Measurements from ENCODE around the gene ADAMTSL4. TPM values are rescaled to one million over a fixed set of nuclear protein-coding genes. Genes with fewer than 3 reads are reported as not detected.
A peak's percentile ranks its signal among the peaks of the same experiment; 100 is the strongest.

ADAMTSL4 gene
- total RNA-seq, 4 donors from 2014 or later, result 27.1 to 66.5 (median 36.3) TPM

DNA sequence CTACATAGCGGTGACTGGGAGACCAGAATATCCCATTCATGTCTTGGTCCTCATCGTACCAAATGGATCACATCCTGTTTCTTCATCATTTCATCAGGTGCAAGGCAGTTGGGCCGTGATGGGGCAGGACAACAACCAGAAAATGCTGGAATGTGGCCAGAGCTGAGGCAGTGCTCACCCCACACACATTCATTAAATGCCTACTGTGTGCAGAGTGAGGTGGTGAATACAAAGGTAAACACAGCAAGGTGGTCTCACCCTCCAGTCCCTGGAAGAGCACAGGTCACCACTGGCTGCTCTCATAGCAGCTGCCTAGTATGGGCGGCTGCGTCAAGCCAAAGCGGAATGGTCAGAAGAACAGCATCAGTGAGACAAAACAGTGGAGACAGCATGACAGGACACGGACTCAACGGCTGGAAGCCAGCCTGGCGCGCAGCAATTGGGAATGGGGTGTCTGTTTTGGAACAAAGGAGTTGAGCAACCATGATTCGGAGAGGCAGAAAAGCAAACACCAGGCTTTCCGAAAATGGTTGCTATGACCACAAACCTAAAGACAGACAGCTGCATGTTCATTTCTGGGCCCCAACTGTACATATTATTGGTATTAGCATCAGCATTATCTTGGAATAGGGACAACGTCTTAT is 5.6 kb upstream of the ADAMTSL4 start:
- H3K27ac ChIP-seq, result peak overlapping the region in 2 of 4 donors; percentile 14 to 48
- H3K27me3 ChIP-seq, result no peaks in the 10 kb centered on the region
- H3K9me3 ChIP-seq, result no peaks in the 10 kb centered on the region
- ATAC-seq, result peak; percentile 76
- no peak for TF ChIP-seq POLR2A (IDR thresholded peaks at IDR 0.05)
- TF ChIP-seq, protein P1, sequence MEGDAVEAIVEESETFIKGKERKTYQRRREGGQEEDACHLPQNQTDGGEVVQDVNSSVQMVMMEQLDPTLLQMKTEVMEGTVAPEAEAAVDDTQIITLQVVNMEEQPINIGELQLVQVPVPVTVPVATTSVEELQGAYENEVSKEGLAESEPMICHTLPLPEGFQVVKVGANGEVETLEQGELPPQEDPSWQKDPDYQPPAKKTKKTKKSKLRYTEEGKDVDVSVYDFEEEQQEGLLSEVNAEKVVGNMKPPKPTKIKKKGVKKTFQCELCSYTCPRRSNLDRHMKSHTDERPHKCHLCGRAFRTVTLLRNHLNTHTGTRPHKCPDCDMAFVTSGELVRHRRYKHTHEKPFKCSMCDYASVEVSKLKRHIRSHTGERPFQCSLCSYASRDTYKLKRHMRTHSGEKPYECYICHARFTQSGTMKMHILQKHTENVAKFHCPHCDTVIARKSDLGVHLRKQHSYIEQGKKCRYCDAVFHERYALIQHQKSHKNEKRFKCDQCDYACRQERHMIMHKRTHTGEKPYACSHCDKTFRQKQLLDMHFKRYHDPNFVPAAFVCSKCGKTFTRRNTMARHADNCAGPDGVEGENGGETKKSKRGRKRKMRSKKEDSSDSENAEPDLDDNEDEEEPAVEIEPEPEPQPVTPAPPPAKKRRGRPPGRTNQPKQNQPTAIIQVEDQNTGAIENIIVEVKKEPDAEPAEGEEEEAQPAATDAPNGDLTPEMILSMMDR (IDR thresholded peaks at IDR 0.05), result no peak
- no peak for TF ChIP-seq EP300 (IDR thresholded peaks at IDR 0.05)
- TF ChIP-seq POLR2AphosphoS5 (IDR thresholded peaks at IDR 0.05), result no peak
- H3K4me1 ChIP-seq, result peaks cover 0 to 22% (median 0%) of the 10 kb centered on the region in 3 donors
- no peaks in the 10 kb centered on the region for H3K36me3 ChIP-seq
- 75 to 79% methylated on average over 6 to 11 of the region's 13 CpGs for WGBS, 2 donors (ENCODE audit: low coverage in 1 of 2)
- H3K4me3 ChIP-seq, result no peak overlapping the region

DNA sequence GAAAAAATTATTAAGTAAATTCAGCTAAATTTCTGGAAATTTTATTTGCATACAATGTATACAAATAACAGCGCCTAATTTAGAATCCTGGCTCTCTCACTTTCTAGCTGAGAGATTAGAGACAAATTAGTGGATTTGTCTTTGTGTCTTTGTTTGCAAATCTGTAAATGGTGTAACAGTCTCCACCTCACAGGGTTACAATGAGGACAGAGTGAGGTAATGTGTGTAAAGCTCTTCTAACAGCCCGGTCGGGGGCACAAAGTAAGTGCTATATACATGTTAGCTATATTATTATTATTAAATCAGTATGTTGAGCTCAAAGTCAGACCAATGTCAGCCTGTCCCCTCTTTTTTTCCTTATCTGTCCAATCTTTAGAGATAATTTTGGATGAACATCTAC is 5.0 kb upstream of the ADAMTSL4 start:
- H3K27me3 ChIP-seq, result no peaks in the 10 kb centered on the region
- ATAC-seq, result peak; percentile 32
- WGBS, 2 donors (ENCODE audit: low coverage in 1 of 2), result 43 to 69% methylated on average over 3 of the region's 3 CpGs
- H3K4me1 ChIP-seq, result peaks cover 0 to 19% (median 0%) of the 10 kb centered on the region in 3 donors
- H3K9me3 ChIP-seq, result no peaks in the 10 kb centered on the region
- peak overlapping the region in 2 of 4 donors; percentile 14 to 45 for H3K27ac ChIP-seq
- TF ChIP-seq POLR2AphosphoS5 (IDR thresholded peaks at IDR 0.05) (no peak), EP300 (IDR thresholded peaks at IDR 0.05) (no peak), POLR2A (IDR thresholded peaks at IDR 0.05) (no peak)
- TF ChIP-seq, protein P1 (IDR thresholded peaks at IDR 0.05), result no peak
- no peak overlapping the region for H3K4me3 ChIP-seq
- H3K36me3 ChIP-seq, result no peaks in the 10 kb centered on the region

DNA sequence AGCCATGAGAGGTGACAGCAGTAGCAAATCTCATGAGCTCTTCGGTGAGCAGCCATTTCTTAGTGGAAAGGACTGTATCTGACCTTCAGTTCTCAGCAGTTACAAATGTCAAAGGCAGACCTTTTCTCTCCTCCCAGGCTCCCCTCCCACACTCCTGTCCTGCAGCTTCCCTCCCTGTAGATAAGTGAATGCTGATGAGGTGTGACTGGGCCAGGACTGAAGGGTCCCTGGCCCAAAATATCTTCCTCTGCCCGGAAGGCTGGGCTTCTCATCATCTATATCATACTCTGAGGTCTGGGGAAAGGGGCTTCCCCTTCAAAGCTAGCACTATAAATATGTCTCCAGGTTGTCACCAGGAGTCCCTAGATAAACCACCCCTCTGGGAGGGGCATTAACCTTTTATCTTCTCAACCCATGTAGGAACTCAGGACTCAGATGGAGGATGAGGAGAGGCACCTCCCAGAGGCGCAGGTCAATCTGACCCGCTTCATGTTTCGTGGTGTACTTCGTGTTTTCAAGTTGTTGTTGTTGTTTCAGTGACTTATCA is 3.6 kb upstream of the ADAMTSL4 start:
- no peak overlapping the region for H3K4me3 ChIP-seq
- H3K27ac ChIP-seq, result no peak overlapping the region
- no peaks in the 10 kb centered on the region for H3K36me3 ChIP-seq
- TF ChIP-seq, protein P1 (IDR thresholded peaks at IDR 0.05), result no peak
- TF ChIP-seq POLR2A (IDR thresholded peaks at IDR 0.05) (no peak), POLR2AphosphoS5 (IDR thresholded peaks at IDR 0.05) (no peak), EP300 (IDR thresholded peaks at IDR 0.05) (no peak)
- H3K4me1 ChIP-seq, result peaks cover 0 to 33% (median under 1%) of the 10 kb centered on the region in 3 donors
- no peaks in the 10 kb centered on the region for H3K9me3 ChIP-seq
- H3K27me3 ChIP-seq, result no peaks in the 10 kb centered on the region
- ATAC-seq, result no peak
- WGBS, 2 donors (ENCODE audit: low coverage in 1 of 2), result 75 to 90% methylated on average over 4 to 6 of the region's 6 CpGs

DNA sequence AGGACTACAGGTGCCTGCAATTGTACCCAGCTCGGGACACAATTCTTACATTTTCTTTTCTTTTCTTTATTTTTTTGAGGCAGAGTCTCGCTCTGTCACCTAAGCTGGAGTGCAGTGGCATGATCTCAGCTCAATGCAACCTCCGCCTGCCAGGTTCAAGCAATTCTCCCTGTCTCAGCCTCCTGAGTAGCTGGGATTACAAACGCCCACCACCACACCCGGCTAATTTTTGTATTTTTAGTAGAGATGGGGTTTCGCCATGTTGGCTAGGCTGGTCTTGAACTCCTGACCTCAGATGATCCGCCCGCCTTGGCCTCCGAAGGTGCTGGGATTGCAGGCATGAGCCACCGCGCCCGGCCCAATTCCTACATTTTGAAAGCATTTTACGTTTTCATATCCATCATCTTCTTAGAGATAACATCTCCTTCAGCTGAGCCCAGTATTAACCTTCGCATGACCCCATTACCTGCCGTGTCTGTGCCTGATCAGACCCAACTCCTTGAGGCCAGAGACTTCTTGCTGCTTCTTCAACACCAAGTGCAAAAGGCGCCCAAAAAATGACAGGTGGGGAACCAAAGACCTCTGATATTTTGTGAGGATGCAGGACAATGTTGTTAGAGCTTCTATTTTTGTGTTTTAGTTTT is 2.8 kb upstream of the ADAMTSL4 start:
- ATAC-seq, result no peak

DNA sequence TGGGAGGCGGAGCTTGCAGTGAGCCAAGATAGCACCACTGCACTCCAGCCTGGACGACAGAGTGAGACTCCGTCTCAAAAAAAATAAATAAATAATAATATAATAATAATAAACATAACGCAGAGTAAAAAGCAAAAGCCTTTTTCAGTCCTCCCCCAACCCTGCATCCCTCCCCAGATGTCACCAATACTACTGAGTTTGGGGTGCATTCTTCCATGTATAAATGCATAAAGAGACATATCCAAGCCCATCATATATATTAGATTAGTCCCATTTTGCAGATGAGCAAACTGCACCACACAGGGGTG is 930 bp upstream of the ADAMTSL4 start:
- Histone ChIP-seq H3K4me3 (peak overlapping the region; percentile 63 to 69), H3K27me3 (no peaks in the 10 kb centered on the region), H3K9me3 (no peaks in the 10 kb centered on the region), H3K36me3 (no peaks in the 10 kb centered on the region), H3K27ac (peak overlapping the region; percentile 71 to 98 (median 94)), H3K4me1 (peaks cover 0 to 60% (median 14%) of the 10 kb centered on the region in 3 donors)
- no peak for ATAC-seq
- TF ChIP-seq EP300 (IDR thresholded peaks at IDR 0.05), result no peak
- TF ChIP-seq, protein P1 (IDR thresholded peaks at IDR 0.05), result no peak
- TF ChIP-seq POLR2AphosphoS5 (IDR thresholded peaks at IDR 0.05), result no peak
- TF ChIP-seq POLR2A (IDR thresholded peaks at IDR 0.05), result no peak
- 4 to 31% methylated on average over 3 to 4 of the region's 4 CpGs for WGBS, 2 donors (ENCODE audit: low coverage in 1 of 2)

More for the DNA sequence above, 2.8 kb upstream of the ADAMTSL4 start:
- 80 to 85% methylated on average over 8 to 14 of the region's 16 CpGs for whole genome bisulfite sequencing, 2 donors (ENCODE audit: low coverage in 1 of 2)
- Histone ChIP-seq H3K27me3 (no peaks in the 10 kb centered on the region), H3K27ac (no peak overlapping the region), H3K36me3 (no peaks in the 10 kb centered on the region), H3K4me3 (no peak overlapping the region), H3K9me3 (no peaks in the 10 kb centered on the region), H3K4me1 (peaks cover 0 to 41% (median 7%) of the 10 kb centered on the region in 3 donors)
- no peak for TF ChIP-seq POLR2AphosphoS5 (IDR thresholded peaks at IDR 0.05)
